Lung (tissue), 12 donors: ENCODE results near the gene CFB. TPM values are rescaled to one million over a fixed set of nuclear protein-coding genes. Genes with fewer than 3 reads are reported as not detected.

Experiments used
- ATAC-seq: fragments of 200-7000 bp; cut with Tn5 transposase; one replicate; pipeline ENCODE4 v1.9.1; 2020; ENCODE audit warnings: moderate number of reproducible peaks; ENCODE audit not compliant: insufficient read depth, low FRiP score
- DNase-seq, 3 donors: peaks; one replicate each; pipeline ENCODE4 v3.0.0-alpha.2; 2013 to 2017
- H3K27ac ChIP-seq, 2 donors: one replicate each; pipeline ENCODE4 v1.5.1; 2013; ENCODE audit warnings: mild to moderate bottlenecking in 2 of 2, moderate library complexity in 2 of 2, control low read depth in 1 of 2, inconsistent platforms in 1 of 2, low read depth in 1 of 2, low read length in 1 of 2
- H3K27me3 ChIP-seq, 3 donors: one replicate each; pipeline ENCODE4 v1.5.1; 2013; ENCODE audit warnings: low read length in 2 of 3; ENCODE audit not compliant: control insufficient read depth in 3 of 3, insufficient read depth in 3 of 3
- H3K36me3 ChIP-seq, 4 donors: one replicate each; pipeline ENCODE4 v1.5.1; 2013; ENCODE audit warnings: low read length in 4 of 4, mild to moderate bottlenecking in 1 of 4, moderate library complexity in 1 of 4; ENCODE audit not compliant: control insufficient read depth in 4 of 4, insufficient read depth in 4 of 4
- H3K4me1 ChIP-seq, 5 donors: one replicate each; pipeline ENCODE4 v1.5.1; 2013; ENCODE audit warnings: low read length in 5 of 5, mild to moderate bottlenecking in 2 of 5, moderate library complexity in 1 of 5; ENCODE audit not compliant: control insufficient read depth in 5 of 5, insufficient read depth in 5 of 5
- H3K4me3 ChIP-seq: one replicate; pipeline ENCODE4 v1.5.1; 2013; ENCODE audit warnings: mild to moderate bottlenecking, control low read depth, moderate library complexity
- H3K9ac ChIP-seq, 2 donors: one replicate each; pipeline ENCODE4 v1.5.1; 2013; ENCODE audit warnings: low read length in 2 of 2, control low read depth in 1 of 2; ENCODE audit not compliant: insufficient read depth in 1 of 2
- H3K9me3 ChIP-seq, 4 donors: one replicate each; pipeline ENCODE4 v1.5.1; 2013; ENCODE audit warnings: low read length in 3 of 4, mild to moderate bottlenecking in 1 of 4, moderate library complexity in 1 of 4; ENCODE audit not compliant: control insufficient read depth in 4 of 4, insufficient read depth in 3 of 4
- WGBS, 2 donors: extraction: QIAGEN DNeasy Blood & Tissue Kit; methylation state at CpG; one replicate each; pipeline ENCODE4 v1.1.7; 2013; 5-methylcytosine and 5-hydroxymethylcytosine counted together
- polyA plus RNA-seq, 2 donors: library from polyadenylated mRNA; stranded (reverse); fragments of 200-250 nt; gene quantifications; one replicate each; pipeline ENCODE4 v1.2.1, GENCODE V29; 2013
- total RNA-seq, 2 donors: library from RNA; depleted of rRNA in 1 of 2; stranded (reverse); fragments of >200 nt in 1 of 2; gene quantifications; one replicate each; pipeline ENCODE4 v1.2.1, GENCODE V29; 2014 to 2021
- TF ChIP-seq, protein P1 (sequence below): IDR thresholded peaks from 2 replicates; pipeline ENCODE4 v1.5.1; 2012; ENCODE audit warnings: mild to moderate bottlenecking; ENCODE audit errors: control extremely low read depth, extremely low read depth
- donor health status: control.
- donor health status: control.
- donor health status: Bipolar disorder and iron deficiency.
- donor health status: healthy.
- donor health status: DM: yes; HTN: yes; CAD: no.

CFB gene
- total and polyA plus RNA-seq, 4 donors: 173 to 297 (median 234) TPM

DNA sequence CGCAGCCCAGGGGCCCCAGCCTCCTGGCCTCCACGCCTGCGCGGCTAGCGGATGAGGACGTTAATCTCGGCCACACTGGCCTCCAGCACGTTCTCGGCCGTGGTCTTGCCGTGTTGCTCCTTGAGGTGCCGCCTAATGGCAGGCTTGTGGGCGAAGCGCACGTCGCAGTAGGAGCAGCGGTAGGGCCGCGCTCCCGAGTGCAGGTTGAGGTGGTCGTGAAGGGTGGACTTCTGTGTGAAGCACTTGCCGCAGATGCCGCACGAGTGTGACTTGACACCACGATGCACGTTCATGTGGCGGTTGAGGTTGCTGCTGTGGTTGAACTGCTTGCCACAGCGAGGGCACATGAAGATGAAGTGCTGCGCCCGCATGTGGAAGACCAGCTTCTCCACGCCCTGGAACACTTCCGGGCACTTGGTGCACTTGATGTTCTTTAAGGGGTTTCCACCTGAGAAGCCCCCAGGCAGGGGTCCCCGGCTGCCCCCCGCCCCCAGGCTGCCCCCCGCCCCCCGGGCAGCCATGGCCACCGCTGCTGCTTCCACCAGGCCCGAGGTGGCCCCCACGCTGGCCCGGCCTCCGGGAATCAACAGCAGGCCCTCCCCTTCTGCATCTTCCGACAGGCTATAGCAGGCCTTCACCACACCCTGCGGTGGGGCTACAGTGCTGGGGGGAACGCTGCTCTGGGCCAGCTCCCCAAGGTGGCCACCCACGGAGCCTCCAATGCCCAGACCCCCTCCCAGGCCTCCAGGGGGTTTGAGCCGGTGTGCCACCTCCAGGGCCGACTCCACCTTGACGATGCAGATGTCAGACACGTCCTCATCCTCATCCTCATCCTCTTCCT lies 45.8 kb upstream of the CFB start:
- Histone ChIP-seq H3K9me3 (no peaks in the 10 kb centered on the region), H3K27ac (no peak overlapping the region), H3K36me3 (peaks cover 0 to 6% (median 2%) of the 10 kb centered on the region in 4 donors), H3K9ac (no peak overlapping the region), H3K27me3 (no peaks in the 10 kb centered on the region), H3K4me1 (peaks cover 0 to 42% (median 9%) of the 10 kb centered on the region in 5 donors), H3K4me3 (no peak overlapping the region)
- TF ChIP-seq, protein P1, sequence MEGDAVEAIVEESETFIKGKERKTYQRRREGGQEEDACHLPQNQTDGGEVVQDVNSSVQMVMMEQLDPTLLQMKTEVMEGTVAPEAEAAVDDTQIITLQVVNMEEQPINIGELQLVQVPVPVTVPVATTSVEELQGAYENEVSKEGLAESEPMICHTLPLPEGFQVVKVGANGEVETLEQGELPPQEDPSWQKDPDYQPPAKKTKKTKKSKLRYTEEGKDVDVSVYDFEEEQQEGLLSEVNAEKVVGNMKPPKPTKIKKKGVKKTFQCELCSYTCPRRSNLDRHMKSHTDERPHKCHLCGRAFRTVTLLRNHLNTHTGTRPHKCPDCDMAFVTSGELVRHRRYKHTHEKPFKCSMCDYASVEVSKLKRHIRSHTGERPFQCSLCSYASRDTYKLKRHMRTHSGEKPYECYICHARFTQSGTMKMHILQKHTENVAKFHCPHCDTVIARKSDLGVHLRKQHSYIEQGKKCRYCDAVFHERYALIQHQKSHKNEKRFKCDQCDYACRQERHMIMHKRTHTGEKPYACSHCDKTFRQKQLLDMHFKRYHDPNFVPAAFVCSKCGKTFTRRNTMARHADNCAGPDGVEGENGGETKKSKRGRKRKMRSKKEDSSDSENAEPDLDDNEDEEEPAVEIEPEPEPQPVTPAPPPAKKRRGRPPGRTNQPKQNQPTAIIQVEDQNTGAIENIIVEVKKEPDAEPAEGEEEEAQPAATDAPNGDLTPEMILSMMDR: no peak
- WGBS, 2 donors: 75 to 82% methylated on average over 41 to 49 of the region's 49 CpGs
- ATAC-seq (no peak), DNase-seq (no peak)

DNA sequence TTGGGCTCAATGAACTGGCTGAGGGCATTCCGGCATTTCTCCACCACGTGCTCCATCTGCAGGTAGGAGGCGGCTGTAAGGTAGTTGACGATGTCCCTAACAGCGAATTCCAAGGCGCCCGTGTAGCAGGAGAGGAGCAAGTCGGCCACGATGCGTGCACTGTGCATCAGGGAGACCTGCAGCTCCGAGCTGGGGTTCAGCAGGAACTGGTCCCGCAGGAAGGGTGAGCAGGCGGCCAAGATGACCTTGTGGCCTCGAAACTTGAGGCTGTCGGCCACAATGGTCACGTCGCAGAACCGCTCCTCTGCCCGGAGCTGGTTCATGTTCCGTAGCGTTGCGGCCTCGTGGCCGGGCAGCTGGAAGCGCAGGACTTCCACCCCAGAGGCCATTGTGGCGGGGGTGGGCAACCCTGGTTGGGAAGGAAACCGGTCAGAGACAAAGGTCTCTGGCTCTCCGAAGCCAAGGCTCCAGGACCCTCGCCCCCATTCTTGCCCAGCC lies 44.9 kb upstream of the CFB start:
- TF ChIP-seq, protein P1: no peak
- Histone ChIP-seq H3K27me3 (peaks cover 0 to 3% (median 3%) of the 10 kb centered on the region in 3 donors), H3K9ac (no peak overlapping the region), H3K9me3 (no peaks in the 10 kb centered on the region), H3K27ac (peak overlapping the region in 1 of 2 donors; percentile 12), H3K36me3 (no peaks in the 10 kb centered on the region), H3K4me3 (no peak overlapping the region), H3K4me1 (peaks cover 0 to 42% (median 9%) of the 10 kb centered on the region in 5 donors)
- ATAC-seq (no peak), DNase-seq (peak in 2 of 3 donors; percentile 24 to 31)
- 33 to 63% methylated on average over 29 of the region's 29 CpGs for WGBS, 2 donors

DNA sequence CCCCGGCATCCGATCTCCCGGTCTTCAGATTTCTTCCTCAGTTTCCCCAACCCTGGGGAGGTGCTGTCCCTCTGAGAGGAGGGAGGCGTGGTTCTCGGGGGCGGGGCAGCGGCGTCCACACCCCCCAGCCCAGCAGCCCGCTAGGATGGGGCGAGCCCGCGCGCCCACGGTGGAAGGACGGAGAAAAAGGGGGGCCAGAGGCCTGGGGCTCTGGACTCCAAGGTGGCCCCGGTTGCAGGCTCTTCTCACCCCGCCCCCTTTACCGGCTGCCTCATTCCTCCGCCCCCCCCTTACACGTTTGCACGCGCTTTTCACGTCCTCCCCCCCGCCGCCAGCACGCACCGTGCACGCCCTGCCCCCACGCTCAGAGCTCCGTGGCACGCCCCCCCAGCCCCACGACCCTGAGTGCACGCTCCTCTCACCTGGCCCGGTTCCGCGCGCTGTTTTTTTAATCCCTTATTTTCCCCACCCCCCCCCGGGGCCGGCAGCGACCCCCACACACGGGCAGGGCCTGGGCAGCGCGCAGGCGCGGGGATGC lies 44.4 kb upstream of the CFB start:
- H3K27me3 ChIP-seq: peaks cover 0 to 3% (median 3%) of the 10 kb centered on the region in 3 donors
- peak overlapping the region; percentile 30 for H3K4me3 ChIP-seq
- peaks cover 0 to 39% (median 9%) of the 10 kb centered on the region in 5 donors for H3K4me1 ChIP-seq
- TF ChIP-seq, protein P1: no peak
- 0 to 2% methylated on average over 37 to 43 of the region's 45 CpGs for whole genome bisulfite sequencing, 2 donors
- no peaks in the 10 kb centered on the region for H3K36me3 ChIP-seq
- DNase-seq: peak; percentile 56 to 57 (median 56)
- H3K27ac ChIP-seq: peak overlapping the region; percentile 12 to 63
- H3K9ac ChIP-seq: no peak overlapping the region
- no peak for ATAC-seq
- no peaks in the 10 kb centered on the region for H3K9me3 ChIP-seq
